HG02970 (cell line): Measurements from ENCODE around the gene SUPT20HL2.
A peak's percentile ranks its signal among the peaks of the same experiment; 100 is the strongest.
"Not testable (repeated sequence)": the region's sequence is repeated elsewhere in the genome, so short reads cannot be mapped to it uniquely, and the experiment has no call there.

ENCODE experiments used
- ATAC-seq: cut with Tn5 transposase; IDR thresholded peaks from one replicate; pipeline ENCODE4 v1.9.1; 2021; ENCODE audit warnings: mild to moderate bottlenecking, moderate library complexity, moderate number of reproducible peaks; ENCODE audit not compliant: unreplicated experiment, low FRiP score

SUPT20HL2 gene

GRCh38 chrX:24314019-24314635 is at the start of gene SUPT20HL2:
Gene SUPT20HL2 (minus strand): TSS chrX:24314069. CDS start chrX:24313315, 754 bp downstream.
- no peak for ATAC-seq

DNA sequence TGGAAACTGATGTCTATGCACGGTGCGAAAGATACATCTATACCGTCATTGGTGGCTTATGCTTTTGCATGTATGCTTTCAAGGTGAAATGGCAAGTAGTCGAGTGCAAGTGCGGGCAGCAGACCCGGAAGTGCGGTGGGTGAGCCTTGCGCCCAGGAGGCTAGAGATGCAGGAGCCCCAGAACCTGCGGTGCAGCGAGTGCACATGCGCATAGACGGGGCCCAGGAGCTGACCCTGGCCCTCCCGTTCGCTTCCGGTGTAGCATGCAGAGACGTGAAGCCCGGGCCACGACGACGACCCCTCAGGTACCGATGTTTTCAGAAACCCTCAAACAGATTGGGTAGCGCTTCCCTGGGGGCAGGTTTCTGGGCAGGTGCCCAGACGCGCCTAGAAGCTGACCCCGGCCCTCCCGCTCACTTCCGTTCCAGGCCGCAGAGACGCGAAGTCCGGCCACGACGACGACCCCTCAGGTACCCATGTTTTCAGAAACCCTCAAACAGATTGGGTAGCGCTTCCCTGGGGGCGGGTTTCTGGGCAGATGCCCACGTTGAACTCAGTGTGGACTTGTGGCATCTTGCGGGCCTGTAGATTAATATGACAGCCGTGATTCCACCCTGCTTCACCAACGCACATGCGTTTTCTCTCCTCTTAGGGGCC is 48.3 kb upstream of the SUPT20HL2 start:
- ATAC-seq: not testable (repeated sequence)

- ATAC-seq: no peak
Observed at GRCh38 chrX:24360272-24360671, 46.4 kb upstream of the SUPT20HL2 start, which contains the start of gene SUPT20HL1. Gene SUPT20HL1 (plus strand): TSS chrX:24360639. CDS start chrX:24362761, 2,122 bp downstream.

DNA sequence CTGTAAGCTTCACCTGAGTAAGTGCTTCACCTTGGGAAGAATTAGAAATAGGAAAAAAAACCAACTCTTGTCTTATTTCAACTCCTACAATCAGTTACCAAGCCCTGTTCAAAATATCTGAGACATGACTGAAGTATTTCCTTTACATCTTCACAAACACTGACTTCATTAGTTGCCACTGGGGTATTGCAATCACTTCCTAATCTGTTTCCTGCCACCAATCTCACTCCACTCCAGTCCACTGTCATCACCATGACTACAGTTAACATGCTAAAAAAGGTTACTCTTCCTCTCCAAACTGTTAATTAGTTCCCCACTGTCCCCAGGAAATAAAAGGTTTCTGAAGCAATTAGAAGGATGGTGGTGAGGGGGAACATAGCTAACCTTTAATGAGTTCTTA is 43.2 kb upstream of the SUPT20HL2 start:
- ATAC-seq: no peak

GRCh38 chrX:24355095-24355494 is 41.2 kb upstream of the SUPT20HL2 start:
- ATAC-seq: no peak

- no peak for ATAC-seq
Observed at GRCh38 chrX:24350217-24350616, 36.3 kb upstream of the SUPT20HL2 start.

DNA sequence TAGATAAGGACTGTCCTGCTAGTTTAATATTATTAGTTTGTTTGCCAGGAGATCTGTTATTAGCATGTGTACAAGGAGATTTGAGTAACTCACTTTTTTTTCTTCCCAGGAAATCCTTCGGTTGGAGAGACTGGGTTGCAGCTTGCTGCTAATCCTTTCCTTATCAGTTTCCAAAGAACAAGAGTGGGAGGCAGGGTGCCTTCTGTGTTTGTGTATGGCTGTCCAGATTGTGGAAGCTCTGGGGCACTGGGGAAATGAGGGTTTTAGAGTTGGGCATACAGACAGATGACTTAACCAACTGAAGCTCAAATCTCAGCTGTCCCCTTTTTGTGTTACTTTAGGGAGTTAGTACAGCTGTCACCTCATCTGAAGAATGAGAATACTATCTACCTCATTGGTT is 34.0 kb upstream of the SUPT20HL2 start:
- no peak for ATAC-seq

- ATAC-seq: peak; percentile 77
Observed at GRCh38 chrX:24343719-24344118, 29.9 kb upstream of the SUPT20HL2 start.

DNA sequence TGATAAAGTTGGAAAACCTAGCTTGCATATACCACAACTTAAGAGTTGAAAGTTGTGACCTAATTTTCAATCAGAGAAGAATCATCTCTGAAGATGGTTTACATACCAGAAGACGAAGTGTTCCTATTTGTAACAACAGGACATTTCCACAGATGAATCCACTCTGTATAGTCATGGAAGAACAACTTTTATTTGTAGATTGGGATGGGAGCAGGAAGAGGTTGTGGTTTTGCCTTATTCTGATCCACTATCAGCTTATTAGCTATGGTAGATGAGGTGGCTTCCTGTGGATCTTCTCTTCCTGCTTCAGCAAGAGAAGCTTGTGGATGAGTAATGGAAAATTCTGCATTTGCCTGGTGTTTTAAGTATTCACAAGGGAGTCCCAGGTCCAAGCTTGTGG is 27.9 kb upstream of the SUPT20HL2 start:
- no peak for ATAC-seq

- ATAC-seq: no peak
Observed at GRCh38 chrX:24340501-24340900, 26.6 kb upstream of the SUPT20HL2 start.

GRCh38 chrX:24339911-24340310 is 26.0 kb upstream of the SUPT20HL2 start:
- ATAC-seq: no peak

DNA sequence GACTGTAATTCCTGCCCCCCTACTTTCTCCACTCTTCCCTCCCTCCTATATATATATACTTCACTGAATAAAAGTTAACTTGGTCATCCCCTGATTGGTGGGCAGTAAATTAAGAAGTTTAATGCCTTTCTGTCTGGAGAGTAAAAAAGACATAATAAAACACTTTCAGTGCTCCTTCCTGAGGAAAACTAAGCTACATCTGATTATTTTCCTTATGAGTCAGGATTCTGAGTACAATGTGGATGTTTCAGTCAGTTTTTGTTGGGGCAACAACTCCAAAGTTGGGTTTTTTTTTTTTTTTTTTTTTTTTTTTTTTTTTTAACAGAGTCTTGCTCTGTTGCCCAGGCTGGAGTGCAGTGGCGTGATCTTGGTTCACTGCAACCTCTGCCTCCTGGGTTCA is 22.0 kb upstream of the SUPT20HL2 start:
- ATAC-seq: no peak

- no peak for ATAC-seq
Observed at GRCh38 chrX:24334461-24334860, 20.6 kb upstream of the SUPT20HL2 start.

DNA sequence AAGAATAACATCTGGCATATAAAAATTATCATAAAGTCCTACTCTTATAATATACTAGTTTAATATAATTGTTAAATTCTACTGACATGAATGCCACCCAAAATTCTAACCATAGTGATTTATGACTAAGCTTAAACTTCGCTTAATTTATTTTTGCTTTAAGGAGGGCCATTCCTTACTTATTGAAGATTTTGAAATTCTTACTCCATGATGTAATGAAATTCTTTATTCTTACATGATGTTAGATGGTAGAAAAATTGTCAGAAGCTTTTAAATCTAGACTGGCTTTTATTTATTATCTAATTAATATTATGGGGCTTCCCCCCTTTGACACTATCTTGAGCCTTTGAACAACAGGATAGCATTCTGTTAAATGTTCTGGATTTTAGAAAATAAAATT is 19.5 kb upstream of the SUPT20HL2 start:
- no peak for ATAC-seq

GRCh38 chrX:24332878-24333277 is 19.0 kb upstream of the SUPT20HL2 start:
- ATAC-seq: no peak

DNA sequence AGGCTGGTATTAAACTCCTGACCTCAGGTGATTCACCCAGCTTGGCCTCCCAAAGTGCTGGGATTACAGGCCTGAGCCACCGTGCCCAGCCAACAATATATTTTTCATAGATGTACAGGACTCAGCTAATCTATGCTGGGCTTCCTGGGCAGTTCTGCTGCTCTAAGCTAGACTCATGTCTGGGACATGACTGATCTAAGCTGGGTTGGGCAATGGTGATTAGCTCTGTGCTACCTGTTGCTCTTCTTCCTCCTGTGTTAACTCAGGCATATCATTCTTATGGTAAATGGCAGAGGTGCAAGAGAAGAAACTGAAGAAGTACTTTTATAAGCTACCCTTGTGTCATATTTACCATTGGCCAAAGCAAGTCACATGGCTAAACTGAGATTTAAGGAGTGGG is 11.4 kb upstream of the SUPT20HL2 start:
- ATAC-seq: no peak

DNA sequence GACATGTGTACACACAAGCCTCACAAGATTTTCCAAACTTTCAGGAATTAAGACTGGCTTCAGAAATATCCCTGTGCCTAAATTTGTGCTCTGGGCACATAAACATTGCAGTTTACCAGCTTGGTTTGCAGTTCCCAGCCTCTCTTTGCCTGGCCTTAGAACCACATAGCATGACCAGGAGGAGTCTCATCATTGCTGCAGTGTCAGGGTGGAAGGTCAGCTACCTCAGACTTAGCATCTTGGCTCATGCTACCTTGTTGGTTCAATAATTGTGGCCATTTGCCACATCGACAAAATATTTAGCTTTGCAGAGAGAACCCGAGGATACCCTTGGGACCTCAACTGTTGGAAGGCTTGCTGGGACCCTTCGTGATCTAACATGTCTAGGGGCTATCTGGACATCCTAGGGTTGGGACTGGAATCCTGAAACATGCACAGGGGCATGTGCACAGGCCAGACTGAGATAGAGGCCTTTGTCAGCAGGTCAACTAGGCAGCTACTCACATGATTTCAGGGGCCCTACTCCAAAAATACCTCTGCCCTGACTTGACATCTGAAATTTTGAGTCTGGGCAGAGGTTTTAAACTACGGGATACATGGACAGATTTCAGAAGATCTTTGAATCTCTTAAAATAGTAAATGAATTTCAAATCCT is 8.0 kb upstream of the SUPT20HL2 start:
- no peak for ATAC-seq

GRCh38 chrX:24317567-24317966 is 3.7 kb upstream of the SUPT20HL2 start:
- no peak for ATAC-seq

GRCh38 chrX:24316111-24316510 is 2.2 kb upstream of the SUPT20HL2 start:
- no peak for ATAC-seq

GRCh38 chrX:24312249-24312607 is 1.6 kb downstream of the SUPT20HL2 start:
- ATAC-seq: not testable (repeated sequence)

GRCh38 chrX:24311507-24312248 is 2.2 kb downstream of the SUPT20HL2 start:
- not testable (repeated sequence) for ATAC-seq
